Endothelial cell of umbilical vein (primary cell): Measurements from ENCODE around the gene MCC. TPM values are rescaled to one million over a fixed set of nuclear protein-coding genes. Genes with fewer than 3 reads are reported as not detected.

Experiments
- BruUV-seq: library from RNA; stranded (reverse); fragments of 400-500 nt; replicated peaks from 2 replicates; lab custom pipeline; 2021; lab: Mats Ljungman, UMichigan
- CTCF ChIA-PET: fragments of 300-600, 350-600 bp; sonication (Branson Sonifier 250); formaldehyde crosslinking; loops from one replicate; lab custom pipeline; 2021; ENCODE audit warnings: antibody characterized with exemption, inconsistent platforms; lab: Charles Lee
- POLR2A ChIA-PET: fragments of 300-600, 350-600 bp; sonication (Branson Sonifier 250); formaldehyde crosslinking; loops from one replicate; lab custom pipeline; 2021; ENCODE audit warnings: antibody characterized with exemption, inconsistent platforms; lab: Charles Lee
- DNase-seq: peaks from one replicate; pipeline ENCODE4 v3.0.0-alpha.2; 2011; ENCODE audit warnings: low read depth, low spot score
- FAIRE-seq: peaks from 2 replicates; lab custom pipeline; 2011; peaks lifted over from hg19 to GRCh38; lab: Jason Lieb, UNC
- H2AFZ ChIP-seq: 2 replicates; pipeline ENCODE4 v1.6.0; 2012; ENCODE audit warnings: low read depth, low read length, control low read depth, inconsistent platforms
- H3K27ac ChIP-seq: 2 replicates; pipeline ENCODE4 v1.5.1; 2011; ENCODE audit warnings: low read depth, mild to moderate bottlenecking, control low read depth, low read length, moderate library complexity; ENCODE audit not compliant: insufficient read depth
- H3K27me3 ChIP-seq, 2 experiments: 2 replicates each; pipeline versions ENCODE4 v1.6.0 to v1.6.1; 2011; ENCODE audit warnings: low read length in 2 of 2, mixed read lengths in 1 of 2; ENCODE audit not compliant: control insufficient read depth in 2 of 2, insufficient read depth in 2 of 2
- H3K36me3 ChIP-seq, 2 experiments: 2 replicates in 1 of 2; 3 replicates in 1 of 2; pipeline ENCODE4 v1.5.1; 2011; ENCODE audit warnings: low read length in 2 of 2, mild to moderate bottlenecking in 1 of 2, moderate library complexity in 1 of 2; ENCODE audit not compliant: control insufficient read depth in 2 of 2, insufficient read depth in 2 of 2; ENCODE audit errors: extremely low read depth in 1 of 2
- H3K4me1 ChIP-seq: 3 replicates; pipeline ENCODE4 v1.5.1; 2011; ENCODE audit warnings: mild to moderate bottlenecking, low read length; ENCODE audit not compliant: control insufficient read depth, insufficient read depth; ENCODE audit errors: extremely low read depth
- H3K4me2 ChIP-seq: 2 replicates; pipeline ENCODE4 v1.6.1; 2011; ENCODE audit warnings: low read length, control low read depth, mixed read lengths; ENCODE audit not compliant: insufficient read depth
- H3K4me3 ChIP-seq, 3 experiments: fragments of 200-600 bp in 1 of 3; sonication (generic), shearing (Covaris generic) in 1 of 3; replicated peaks in 1 of 3; 2 replicates each; pipeline ENCODE4 v1.5.1; 2011 to 2016; ENCODE audit warnings: control low read depth in 3 of 3, low read length in 3 of 3, mild to moderate bottlenecking in 2 of 3, inconsistent platforms in 1 of 3, low read depth in 1 of 3, moderate library complexity in 1 of 3; ENCODE audit not compliant: insufficient read depth in 1 of 3
- H3K79me2 ChIP-seq: 2 replicates; pipeline ENCODE4 v1.6.0; 2012; ENCODE audit warnings: low read length, inconsistent platforms; ENCODE audit not compliant: control insufficient read depth, insufficient read depth
- H3K9ac ChIP-seq: replicated peaks from 2 replicates; pipeline ENCODE3; 2011; ENCODE audit warnings: low read length, control low read depth; ENCODE audit not compliant: insufficient read depth; ENCODE audit errors: extremely low read depth
- H3K9me1 ChIP-seq: replicated peaks from 3 replicates; pipeline ENCODE4 v1.6.0; 2011; ENCODE audit warnings: mild to moderate bottlenecking, low read length; ENCODE audit not compliant: control insufficient read depth, insufficient read depth; ENCODE audit errors: extremely low read depth
- H3K9me3 ChIP-seq: replicated peaks from 2 replicates; pipeline ENCODE4 v1.5.1; 2012; ENCODE audit warnings: low read length, inconsistent platforms; ENCODE audit not compliant: control insufficient read depth, insufficient read depth
- H4K20me1 ChIP-seq: replicated peaks from 2 replicates; pipeline ENCODE3; 2011; ENCODE audit warnings: mild to moderate bottlenecking, low read length; ENCODE audit not compliant: control insufficient read depth, insufficient read depth; ENCODE audit errors: extremely low read depth
- EZH2 ChIP-seq: IDR thresholded peaks from 2 replicates; pipeline ENCODE4 v1.6.1; 2012; ENCODE audit warnings: borderline replicate concordance, low read depth, mild to moderate bottlenecking, moderate library complexity, low read length, inconsistent platforms; ENCODE audit not compliant: severe bottlenecking
- FOS ChIP-seq: IDR thresholded peaks from 2 replicates; pipeline ENCODE4 v1.6.1; 2011; ENCODE audit warnings: mild to moderate bottlenecking, low read length, moderate library complexity, borderline replicate concordance; ENCODE audit not compliant: insufficient read depth
- GATA2 ChIP-seq: IDR thresholded peaks from 2 replicates; pipeline ENCODE4 v1.7.0; 2011; ENCODE audit warnings: low read depth, mild to moderate bottlenecking, moderate library complexity, mixed read lengths, low read length; ENCODE audit not compliant: insufficient read length, insufficient read depth
- JUN ChIP-seq: IDR thresholded peaks from 2 replicates; pipeline ENCODE4 v1.6.1; 2011; ENCODE audit warnings: borderline replicate concordance, low read depth; ENCODE audit not compliant: insufficient read length, insufficient read depth
- MYC ChIP-seq: IDR thresholded peaks from one replicate; pipeline ENCODE4 v1.6.1; 2011; ENCODE audit warnings: mild to moderate bottlenecking, low read depth, low read length
- POLR2A ChIP-seq: IDR thresholded peaks from 2 replicates; pipeline ENCODE4 v1.6.1; 2012; ENCODE audit warnings: low read depth, mild to moderate bottlenecking, control low read depth, low read length
- POLR2AphosphoS5 ChIP-seq: IDR thresholded peaks from 2 replicates; pipeline ENCODE4 v1.6.1; 2012; ENCODE audit warnings: low read depth, mild to moderate bottlenecking, control low read depth, low read length, moderate library complexity; ENCODE audit not compliant: insufficient read depth
- dilution Hi-C: fragments of 300-500 bp; cut with MboI; formaldehyde crosslinking; loops from one replicate; pipeline ENCODE4 v1.15.0; 2019; ENCODE audit warnings: low sequenced_read_pairs; ENCODE audit not compliant: extremely low pct_ligation_motif_present
- intact Hi-C: fragments of 100-400 bp; cut with micrococcal nuclease; formaldehyde crosslinking; loops from one replicate; pipeline ENCODE4 v1.10.0; 2022
- polyA plus RNA-seq, 4 experiments: library from polyadenylated mRNA; depleted of rRNA in 3 of 4; stranded (reverse) in 3 of 4; unstranded in 1 of 4; fragments of >200 nt; gene quantifications; 2 replicates each; pipeline versions ENCODE4 v1.2.1 to v1.2.3, GENCODE V29; 2011 to 2012; ENCODE audit warnings: missing spikeins in 1 of 4
- total RNA-seq: library from RNA; stranded (reverse); gene quantifications from 2 replicates; pipeline ENCODE4 v1.2.3, GENCODE V29; 2021
- TF ChIP-seq, protein P1 (sequence below), 2 donors: IDR thresholded peaks; 1 replicate in 1 of 2; 2 replicates in 1 of 2; pipeline ENCODE4 v1.5.1; 2011; ENCODE audit warnings: low read length in 2 of 2, mild to moderate bottlenecking in 2 of 2, moderate library complexity in 2 of 2, control low read depth in 1 of 2, inconsistent platforms in 1 of 2, low read depth in 1 of 2; ENCODE audit not compliant: insufficient read depth in 1 of 2; ENCODE audit errors: extremely low read depth in 1 of 2
- TF ChIP-seq, protein P2 (sequence below): IDR thresholded peaks from 2 replicates; pipeline ENCODE4 v1.6.1; 2011; ENCODE audit not compliant: insufficient read depth, insufficient read length

Gene MCC
- total and polyA plus RNA-seq, 2 donors (not counting 3 experiments of a cell fraction or from before 2014, with no cell fraction given), result 6.9 to 27.5 TPM

- Histone ChIP-seq H3K27me3 (no peaks in the 10 kb centered on the region), H3K79me2 (no peaks in the 10 kb centered on the region), H3K4me2 (no peak overlapping the region), H3K27ac (no peak overlapping the region), H3K4me1 (peaks cover 3% of the 10 kb centered on the region), H3K36me3 (no peaks in the 10 kb centered on the region), H4K20me1 (no peaks in the 10 kb centered on the region), H3K9me3 (no peaks in the 10 kb centered on the region), H2AFZ (no peak overlapping the region), H3K9me1 (no peaks in the 10 kb centered on the region), H3K9ac (no peak overlapping the region), H3K4me3 (no peak overlapping the region)
- dilution Hi-C loops (no loop called here), intact Hi-C loops (no loop called here)
- CTCF ChIA-PET, result no interaction called here
- POLR2A ChIA-PET, result no interaction called here
- BruUV-seq, result no TSS peak
- TF ChIP-seq EZH2 (no peak), POLR2AphosphoS5 (no peak), GATA2 (no peak), FOS (no peak), POLR2A (no peak), JUN (no peak), MYC (no peak)
- TF ChIP-seq, protein P1, sequence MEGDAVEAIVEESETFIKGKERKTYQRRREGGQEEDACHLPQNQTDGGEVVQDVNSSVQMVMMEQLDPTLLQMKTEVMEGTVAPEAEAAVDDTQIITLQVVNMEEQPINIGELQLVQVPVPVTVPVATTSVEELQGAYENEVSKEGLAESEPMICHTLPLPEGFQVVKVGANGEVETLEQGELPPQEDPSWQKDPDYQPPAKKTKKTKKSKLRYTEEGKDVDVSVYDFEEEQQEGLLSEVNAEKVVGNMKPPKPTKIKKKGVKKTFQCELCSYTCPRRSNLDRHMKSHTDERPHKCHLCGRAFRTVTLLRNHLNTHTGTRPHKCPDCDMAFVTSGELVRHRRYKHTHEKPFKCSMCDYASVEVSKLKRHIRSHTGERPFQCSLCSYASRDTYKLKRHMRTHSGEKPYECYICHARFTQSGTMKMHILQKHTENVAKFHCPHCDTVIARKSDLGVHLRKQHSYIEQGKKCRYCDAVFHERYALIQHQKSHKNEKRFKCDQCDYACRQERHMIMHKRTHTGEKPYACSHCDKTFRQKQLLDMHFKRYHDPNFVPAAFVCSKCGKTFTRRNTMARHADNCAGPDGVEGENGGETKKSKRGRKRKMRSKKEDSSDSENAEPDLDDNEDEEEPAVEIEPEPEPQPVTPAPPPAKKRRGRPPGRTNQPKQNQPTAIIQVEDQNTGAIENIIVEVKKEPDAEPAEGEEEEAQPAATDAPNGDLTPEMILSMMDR (IDR thresholded peaks at IDR 0.05; ENCODE audit: extremely low read depth in 1 of 2, insufficient read depth in 1 of 2, low read depth in 1 of 2, low read length in 2 of 2), result no peak
- TF ChIP-seq, protein P2, sequence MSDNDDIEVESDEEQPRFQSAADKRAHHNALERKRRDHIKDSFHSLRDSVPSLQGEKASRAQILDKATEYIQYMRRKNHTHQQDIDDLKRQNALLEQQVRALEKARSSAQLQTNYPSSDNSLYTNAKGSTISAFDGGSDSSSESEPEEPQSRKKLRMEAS, result no peak
- no peak for FAIRE-seq
- DNase-seq, result no peak
Observed at GRCh38 chr5:113364466-113364865, 123.8 kb downstream of the MCC start.
